K562 (cell line): ENCODE results near the gene AGAP1. TPM values are rescaled to one million over a fixed set of nuclear protein-coding genes. Genes with fewer than 3 reads are reported as not detected.

Experiments used
- ATAC-seq: fragments of 200-7000 bp; cut with Tn5 transposase; 3 replicates; pipeline ENCODE4 v1.9.1; 2020; ENCODE audit warnings: moderate library complexity
- BruUV-seq: library from RNA; stranded (reverse); fragments of 400-500 nt; replicated peaks from 2 replicates; lab custom pipeline; 2021; lab: Mats Ljungman, UMichigan
- CTCF ChIA-PET: fragments of 300-600 bp; formaldehyde crosslinking; extraction: SDS; loops from one replicate; lab custom pipeline; 2021; ENCODE audit warnings: low intra/inter-chr PET ratio; lab: Yijun Ruan, JAX
- POLR2A ChIA-PET: fragments of 300-600, 350-650 bp; sonication (Branson Sonifier 250); formaldehyde crosslinking; extraction: SDS; loops from one replicate; lab custom pipeline; 2021; ENCODE audit warnings: antibody characterized with exemption, inconsistent platforms; lab: Yijun Ruan, JAX
- DNase-seq, 4 experiments: peaks; one replicate each; pipeline versions ENCODE4 v3.0.0 to v3.0.0-alpha.2; 2011 to 2018; ENCODE audit warnings: low spot score in 3 of 4, mixed read lengths in 3 of 4; ENCODE audit errors: extremely low read depth in 1 of 4
- FAIRE-seq: peaks from 2 replicates; lab custom pipeline; 2011; peaks lifted over from hg19 to GRCh38; lab: Jason Lieb, UNC
- H2AFZ ChIP-seq: 2 replicates; pipeline ENCODE4 v1.6.0; 2011; ENCODE audit warnings: low read depth, low read length, control low read depth, inconsistent platforms
- H3K27ac ChIP-seq: fragments of 200-600 bp; 3 replicates; pipeline ENCODE4 v1.8.0; 2011; ENCODE audit warnings: low read depth, mild to moderate bottlenecking, control low read depth, inconsistent platforms, low read length, moderate library complexity, mixed read lengths; ENCODE audit errors: extremely low read depth
- H3K27me3 ChIP-seq, 2 experiments: fragments of 300-600 bp in 1 of 2; 2 replicates in 1 of 2; 3 replicates in 1 of 2; pipeline versions ENCODE4 v1.6.0 to v1.8.0; 2011; ENCODE audit warnings: inconsistent platforms in 2 of 2, low read length in 2 of 2, mild to moderate bottlenecking in 1 of 2, mixed read lengths in 1 of 2, moderate library complexity in 1 of 2; ENCODE audit not compliant: control insufficient read depth in 2 of 2, insufficient read depth in 2 of 2
- H3K36me3 ChIP-seq: fragments of 300-600 bp; 3 replicates; pipeline ENCODE4 v1.8.0; 2011; ENCODE audit warnings: mild to moderate bottlenecking, low read length, inconsistent platforms; ENCODE audit not compliant: control insufficient read depth, insufficient read depth
- H3K4me1 ChIP-seq, 2 experiments: fragments of 200-600 bp in 1 of 2; replicated peaks in 1 of 2; 2 replicates in 1 of 2; 3 replicates in 1 of 2; pipeline versions ENCODE4 v1.5.1 to v1.8.0; 2011; ENCODE audit warnings: inconsistent platforms in 2 of 2, low read length in 2 of 2, mild to moderate bottlenecking in 1 of 2, mixed read lengths in 1 of 2, moderate library complexity in 1 of 2; ENCODE audit not compliant: control insufficient read depth in 2 of 2, insufficient read depth in 2 of 2
- H3K4me2 ChIP-seq: 2 replicates; pipeline ENCODE4 v1.6.1; 2011; ENCODE audit warnings: low read length, control low read depth, inconsistent platforms, mixed read lengths; ENCODE audit not compliant: insufficient read depth
- H3K4me3 ChIP-seq: fragments of 200-600 bp; sonication (generic), shearing (Covaris generic); 2 replicates; pipeline ENCODE4 v1.5.1; 2016; ENCODE audit warnings: control low read depth, inconsistent platforms
- H3K79me2 ChIP-seq: fragments of 200-600 bp; 3 replicates; pipeline ENCODE4 v1.8.0; 2011; ENCODE audit warnings: low read length, inconsistent platforms; ENCODE audit not compliant: control insufficient read depth, insufficient read depth
- H3K9ac ChIP-seq, 2 experiments: 2 replicates each; pipeline versions ENCODE4 v1.6.0 to v1.6.1; 2011; ENCODE audit warnings: low read depth in 2 of 2, low read length in 2 of 2, control low read depth in 1 of 2, inconsistent platforms in 1 of 2, mild to moderate bottlenecking in 1 of 2, mixed read lengths in 1 of 2; ENCODE audit not compliant: insufficient read depth in 1 of 2
- H3K9me1 ChIP-seq: one replicate; pipeline ENCODE4 v1.6.0; 2011; ENCODE audit warnings: inconsistent platforms, mild to moderate bottlenecking, low read length, moderate library complexity; ENCODE audit not compliant: control insufficient read depth, insufficient read depth
- H3K9me3 ChIP-seq: replicated peaks from 2 replicates; pipeline ENCODE4 v1.5.1; 2011; ENCODE audit warnings: low read depth, low read length, inconsistent platforms; ENCODE audit not compliant: control insufficient read depth, insufficient read depth
- H4K20me1 ChIP-seq: replicated peaks from 2 replicates; pipeline ENCODE4 v1.6.1; 2011; ENCODE audit warnings: low read length, inconsistent platforms, mixed read lengths; ENCODE audit not compliant: control insufficient read depth, insufficient read depth
- ARHGAP35 ChIP-seq: fragments of 450-650 bp; IDR thresholded peaks from 2 replicates; pipeline ENCODE4 v1.6.1; 2018; ENCODE audit not compliant: partially characterized antibody
- ATF7 ChIP-seq: fragments of 450-650 bp; IDR thresholded peaks from 2 replicates; pipeline ENCODE4 v1.7.1; 2014; ENCODE audit warnings: mild to moderate bottlenecking, moderate library complexity
- CEBPG ChIP-seq, 3 experiments: fragments of 200-800 bp in 1 of 3; sonication (Bioruptor generic) in 1 of 3; sonication (generic) in 1 of 3; formaldehyde crosslinking in 1 of 3; IDR thresholded peaks in 2 of 3; conservative IDR thresholded peaks in 1 of 3; 2 replicates each; pipeline versions ENCODE4 v1.6.1 to v1.8.0; 2016 to 2022; ENCODE audit warnings: missing compliant biosample characterization in 2 of 3, missing genetic modification characterization in 2 of 3, mild to moderate bottlenecking in 1 of 3, missing genetic modification reagents in 1 of 3
- COPS2 ChIP-seq: fragments of 450-650 bp; conservative IDR thresholded peaks from 2 replicates; pipeline ENCODE4 v1.6.1; 2016; ENCODE audit warnings: mild to moderate bottlenecking, moderate library complexity
- FOXM1 ChIP-seq, 2 experiments: fragments of 450-650 bp in 1 of 2; sonication (generic) in 1 of 2; formaldehyde crosslinking in 1 of 2; IDR thresholded peaks; 2 replicates each; pipeline versions ENCODE4 v1.6.1 to v1.9.0; 2017 to 2022; ENCODE audit warnings: low read depth in 2 of 2, mild to moderate bottlenecking in 2 of 2, missing genetic modification reagents in 1 of 2, moderate library complexity in 1 of 2
- GMEB1 ChIP-seq: fragments of 250-450 bp; sonication (Bioruptor Pico); IDR thresholded peaks from 2 replicates; pipeline ENCODE4 v1.4.0; 2020; ENCODE audit warnings: mild to moderate bottlenecking
- NCOR1 ChIP-seq: fragments of 450-650 bp; IDR thresholded peaks from 2 replicates; pipeline ENCODE4 v1.6.1; 2016; ENCODE audit warnings: mild to moderate bottlenecking, moderate library complexity
- NFIC ChIP-seq: fragments of 450-650 bp; IDR thresholded peaks from 2 replicates; pipeline ENCODE4 v1.6.1; 2017; ENCODE audit warnings: mild to moderate bottlenecking, inconsistent platforms
- ZNF644 ChIP-seq: fragments of 200-800 bp; sonication (Bioruptor generic); IDR thresholded peaks from 2 replicates; pipeline ENCODE4 v1.6.1; 2016; ENCODE audit warnings: low read depth, missing genetic modification characterization, missing compliant biosample characterization
- WGBS: fragments of 100-300 bp; shearing (Covaris generic); methylation state at CpG from one replicate; pipeline ENCODE4 v1.1.6; 2016; ENCODE audit warnings: low coverage, mixed read lengths; ENCODE audit not compliant: insufficient coverage; ENCODE audit errors: missing lambda C conversion rate; 5-methylcytosine and 5-hydroxymethylcytosine counted together
- in situ Hi-C: fragments of 300-500 bp; cut with MboI; formaldehyde crosslinking; loops from 4 replicates; pipeline ENCODE4 v1.15.0; 2018; ENCODE audit warnings: inconsistent platforms, mixed read lengths
- intact Hi-C: fragments of 100-400 bp; cut with micrococcal nuclease; formaldehyde crosslinking; loops from 2 replicates; pipeline ENCODE4 v1.14.2; 2022
- polyA plus RNA-seq, 8 experiments: library from polyadenylated mRNA; depleted of rRNA in 4 of 8; stranded (reverse) in 5 of 8; unstranded in 3 of 8; fragments of >200 nt; fragmentation: Nextera tagmentation in 2 of 8; fragmentation: Illumina TruSeq in 1 of 8; extraction: Ambion mirVana in 2 of 8; extraction: Trizol in 1 of 8; gene quantifications; 2 replicates each; pipeline versions ENCODE4 v1.2.1 to v1.2.3, GENCODE V29; 2011 to 2014; ENCODE audit warnings: inconsistent platforms in 1 of 8, missing spikeins in 1 of 8
- total RNA-seq, 7 experiments: library from RNA; depleted of rRNA in 6 of 7; stranded (reverse); fragments of >200 nt in 6 of 7; fragmentation: Illumina TruSeq in 2 of 7; extraction: Trizol in 2 of 7; gene quantifications; 2 replicates each; pipeline versions ENCODE4 v1.2.1 to v1.2.3, GENCODE V29; 2011 to 2021; ENCODE audit warnings: low replicate concordance in 1 of 7

Gene AGAP1
- total and polyA plus RNA-seq, 9 of the 15 experiments (the other 6 are each of a cell fraction or from before 2014, with no cell fraction given): 1.3 to 24.0 (median 10.6) TPM

- ATAC-seq: 0 out of 3 replicates have a peak, but pooled peaks have one; percentile 7
Measured at GRCh38 chr2:235463893-235464292, 29.9 kb upstream of the AGAP1 start.

DNA sequence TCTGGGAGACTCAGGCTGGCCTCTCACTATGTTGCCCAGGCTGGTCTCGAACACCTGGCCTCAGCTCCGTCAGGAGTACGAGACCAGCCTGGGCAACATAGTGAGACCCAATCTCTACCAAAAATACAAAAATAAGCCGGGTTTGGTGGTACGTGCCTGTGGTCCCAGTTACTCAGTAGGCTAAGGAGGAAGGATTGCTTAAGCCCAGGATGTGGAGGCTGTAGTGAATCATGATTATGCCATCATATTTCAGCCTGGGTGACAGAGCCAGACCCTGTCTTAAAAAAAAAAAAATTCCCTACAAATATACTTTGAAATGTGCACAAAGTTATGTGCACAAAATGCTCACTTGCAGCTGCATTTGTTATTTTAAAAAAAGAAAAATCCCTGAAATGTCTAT lies 26.3 kb upstream of the AGAP1 start:
- Histone ChIP-seq H3K4me3 (no peak overlapping the region), H3K79me2 (no peaks in the 10 kb centered on the region), H3K4me2 (no peak overlapping the region), H3K36me3 (no peaks in the 10 kb centered on the region), H4K20me1 (no peaks in the 10 kb centered on the region), H3K9ac (no peak overlapping the region), H3K9me3 (no peaks in the 10 kb centered on the region), H3K27ac (no peak overlapping the region), H3K27me3 (no peaks in the 10 kb centered on the region), H2AFZ (no peak overlapping the region), H3K4me1 (peaks cover 14 to 24% of the 10 kb centered on the region in 2 experiments), H3K9me1 (no peaks in the 10 kb centered on the region)
- intact Hi-C loops: no loop called here
- no peak for DNase-seq
- ChIA-PET CTCF (no interaction called here), POLR2A (no interaction called here)
- no TSS peak for BruUV-seq
- 84% methylated on average over 5 of the region's 5 CpGs for WGBS
- ATAC-seq: no peak
- TF ChIP-seq ATF7 (no peak), ARHGAP35 (no peak), FOXM1 (IDR thresholded peaks at IDR 0.05; ENCODE audit: low read depth) (no peak), FOXM1 (CRISPR knock-in tag; IDR thresholded peaks at IDR 0.05; ENCODE audit: low read depth) (no peak), ZNF644 (tag) (no peak), CEBPG (CRISPR knock-in tag; IDR thresholded peaks at IDR 0.05) (no peak), CEBPG (tag; conservative IDR thresholded peaks at IDR 0.05 in 1 of 2, IDR thresholded peaks at IDR 0.05 in 1 of 2) (no peak), NCOR1 (no peak), GMEB1 (no peak)
- in situ Hi-C loops: no loop called here
- no peak for FAIRE-seq

More at GRCh38 chr2:235463893-235464292, 29.9 kb upstream of the AGAP1 start:
- Histone ChIP-seq H3K4me2 (peak overlapping the region; percentile 52), H3K27ac (peak overlapping the region; percentile 68; the same call in 2 of the 3 replicates), H3K79me2 (no peaks in the 10 kb centered on the region), H2AFZ (peak overlapping the region; percentile 85), H3K36me3 (no peaks in the 10 kb centered on the region), H3K4me3 (no peak overlapping the region), H3K9me3 (no peaks in the 10 kb centered on the region), H3K4me1 (peaks cover 33 to 46% of the 10 kb centered on the region in 2 experiments), H4K20me1 (no peaks in the 10 kb centered on the region), H3K27me3 (no peaks in the 10 kb centered on the region), H3K9ac (peak overlapping the region; percentile 31 to 72; a peak in 3 of 4 replicates), H3K9me1 (no peaks in the 10 kb centered on the region)
- DNase-seq: peak in 1 of 4 experiments; percentile 68
- no TSS peak for BruUV-seq
- peak; percentile 67 for FAIRE-seq
- WGBS: 27% methylated on average over 3 of the region's 3 CpGs
- intact Hi-C loops (no loop called here), in situ Hi-C loops (no loop called here)
- TF ChIP-seq NFIC: peak; percentile 88
- TF ChIP-seq COPS2: no peak
- ChIA-PET CTCF (no interaction called here), POLR2A (interaction anchor here (0.8 to 1.0 kb wide), 2 partner anchors 9 to 10 kb away, joined by 4 read pairs; no protein-coding TSS in a partner anchor)
